ENCODE results near the gene PPP3CB.

Gene PPP3CB

DNA sequence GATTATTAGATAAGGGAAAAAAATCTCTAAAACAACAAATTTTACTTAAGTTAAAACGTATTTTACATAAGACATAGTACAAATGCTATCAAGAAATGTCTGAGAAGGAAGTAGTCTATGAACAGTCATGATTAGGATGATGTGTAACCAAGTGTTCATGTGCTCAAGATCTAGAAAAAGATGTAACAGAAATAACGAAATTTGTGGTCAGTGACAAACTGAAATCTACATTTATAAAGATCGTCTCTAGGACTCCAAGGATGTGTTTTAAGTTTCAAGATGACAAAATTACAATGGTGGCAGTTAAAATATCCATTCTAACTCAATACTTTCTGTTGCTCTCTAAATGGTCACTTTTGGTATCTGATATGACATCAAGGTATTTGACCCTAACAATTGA lies 17.2 kb downstream of the PPP3CB start:
- no peak for DNase-seq

- DNase-seq: no peak
These were observed 24.6 kb downstream of the PPP3CB start for GRCh38 chr10:73471226-73471625.

DNA sequence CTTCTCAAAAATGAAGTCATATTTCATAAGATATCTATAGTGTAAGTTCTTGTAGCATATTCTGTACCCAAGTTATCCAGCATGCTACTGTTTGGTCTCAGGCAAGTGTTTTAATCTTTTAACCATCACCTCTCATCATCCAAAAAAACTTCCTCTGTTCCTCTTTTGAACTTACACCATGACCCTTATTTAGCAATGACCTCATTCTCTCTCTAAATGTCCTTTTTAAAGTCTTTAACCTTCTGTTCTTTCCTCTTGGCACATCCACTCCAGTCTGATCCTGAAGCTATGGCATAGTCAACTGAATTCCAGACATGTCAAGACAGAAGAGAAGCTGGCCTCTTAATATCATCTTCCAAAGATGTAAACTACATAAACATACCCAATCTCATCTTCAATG lies 26.2 kb downstream of the PPP3CB start:
- DNase-seq: no peak

GRCh38 chr10:73467206-73467605 lies 28.6 kb downstream of the PPP3CB start:
- DNase-seq: no peak

DNA sequence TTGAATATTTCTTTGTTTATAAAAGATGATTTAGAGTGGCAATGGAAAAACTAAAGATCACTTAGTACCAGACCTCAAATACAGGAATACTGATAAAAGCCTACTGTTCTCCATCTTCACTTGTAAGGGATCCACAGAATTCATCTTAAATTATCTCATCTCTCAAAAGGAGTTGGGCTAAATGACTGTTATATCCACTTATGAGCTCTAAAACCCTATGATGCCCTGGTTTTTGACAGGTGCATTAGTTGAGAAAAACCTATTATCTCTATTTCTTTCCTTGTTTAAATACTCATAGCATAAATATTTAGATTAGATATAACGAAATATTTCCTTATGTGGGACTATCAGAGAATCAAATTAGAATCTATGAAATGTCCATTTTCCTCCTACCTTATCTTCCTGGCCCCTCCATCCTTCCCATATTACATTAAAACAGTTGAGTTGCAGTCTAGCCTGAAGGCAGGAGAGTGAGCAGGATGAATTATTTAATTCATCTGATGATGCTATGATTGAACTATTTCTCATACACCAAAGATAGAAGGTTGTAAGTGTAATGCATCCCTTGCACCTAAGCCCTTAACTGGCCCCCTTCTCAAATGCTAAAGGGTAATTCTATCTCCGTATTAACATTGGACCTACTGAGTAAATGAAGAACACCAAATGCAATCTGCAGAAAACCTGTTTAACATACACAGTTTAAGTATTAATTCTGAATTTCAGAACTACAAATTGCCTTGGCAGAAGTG lies 29.7 kb downstream of the PPP3CB start:
- DNase-seq: no peak

GRCh38 chr10:73460897-73461296 lies 34.9 kb downstream of the PPP3CB start:
- no peak for DNase-seq

GRCh38 chr10:73459683-73460314 lies 36.0 kb downstream of the PPP3CB start:
- no peak for DNase-seq

GRCh38 chr10:73456187-73456890 lies 39.5 kb downstream of the PPP3CB start:
- DNase-seq: no peak

- no peak for DNase-seq
These were observed 46.7 kb downstream of the PPP3CB start for GRCh38 chr10:73449113-73449512.

DNA sequence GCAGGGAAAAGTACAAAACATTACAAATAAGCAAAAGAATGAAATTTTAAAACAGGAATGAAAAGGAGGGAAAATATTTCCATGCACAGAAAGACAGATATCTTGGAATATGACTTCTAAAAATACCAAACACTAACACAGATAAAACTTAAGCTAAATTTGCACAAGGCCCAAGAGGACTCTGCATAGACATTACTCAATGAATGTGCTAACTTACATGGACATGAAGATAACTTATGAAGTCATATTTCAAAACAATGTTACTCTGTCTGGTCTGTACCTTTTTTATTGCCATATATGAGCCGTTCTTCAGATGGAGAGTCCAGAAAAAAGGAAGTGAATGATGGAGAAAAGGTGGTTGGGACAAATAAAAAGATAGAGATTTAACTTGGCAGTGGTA lies 47.4 kb downstream of the PPP3CB start:
- DNase-seq: no peak

GRCh38 chr10:73446926-73447325 lies 48.9 kb downstream of the PPP3CB start:
- no peak for DNase-seq

DNA sequence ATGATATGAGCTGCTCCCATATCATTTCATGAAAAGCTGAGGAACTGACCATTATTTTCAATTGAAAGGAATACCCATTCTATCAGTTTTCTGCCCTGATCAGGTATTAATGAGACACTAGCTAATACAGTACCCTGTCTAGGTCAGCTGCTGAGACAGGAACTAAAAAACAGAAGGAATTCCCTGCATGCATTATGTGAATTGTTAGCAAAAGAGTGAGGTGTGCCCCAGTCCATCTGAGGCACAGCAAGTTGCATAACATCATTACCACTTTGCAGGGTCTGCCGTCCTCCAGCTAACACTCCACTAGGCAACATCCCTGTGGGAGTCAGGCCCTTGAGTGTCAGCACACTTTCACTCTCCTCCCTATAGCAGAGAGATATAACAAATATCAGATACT lies 51.4 kb downstream of the PPP3CB start:
- DNase-seq: no peak

GRCh38 chr10:73439605-73440312 lies 56.1 kb downstream of the PPP3CB start:
- DNase-seq: no peak

- DNase-seq: no peak
These were observed 56.8 kb downstream of the PPP3CB start for GRCh38 chr10:73439055-73439454.

DNA sequence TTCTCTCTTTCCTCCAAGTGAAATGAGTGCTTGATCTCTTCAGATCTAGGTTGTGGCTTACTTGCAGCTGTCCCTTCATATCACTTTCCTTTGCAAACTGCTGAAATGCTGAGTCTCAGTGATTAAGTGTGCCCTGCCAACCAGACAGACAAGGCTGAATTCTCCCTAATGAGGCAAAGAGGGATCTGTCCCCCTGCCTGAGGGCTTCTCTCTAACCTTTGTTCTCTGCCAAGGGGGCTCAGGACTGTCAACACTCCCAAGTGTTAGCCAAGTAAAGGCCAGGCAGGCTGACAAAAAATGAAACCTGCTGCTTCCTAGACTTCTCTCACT lies 62.3 kb downstream of the PPP3CB start, which contains the start of gene MSS51:
TSS of gene MSS51 (minus strand) at position 24 of the 330 bp plus-strand sequence. CDS start 5,277 bp downstream, outside the sequence.
- DNase-seq: no peak

DNA sequence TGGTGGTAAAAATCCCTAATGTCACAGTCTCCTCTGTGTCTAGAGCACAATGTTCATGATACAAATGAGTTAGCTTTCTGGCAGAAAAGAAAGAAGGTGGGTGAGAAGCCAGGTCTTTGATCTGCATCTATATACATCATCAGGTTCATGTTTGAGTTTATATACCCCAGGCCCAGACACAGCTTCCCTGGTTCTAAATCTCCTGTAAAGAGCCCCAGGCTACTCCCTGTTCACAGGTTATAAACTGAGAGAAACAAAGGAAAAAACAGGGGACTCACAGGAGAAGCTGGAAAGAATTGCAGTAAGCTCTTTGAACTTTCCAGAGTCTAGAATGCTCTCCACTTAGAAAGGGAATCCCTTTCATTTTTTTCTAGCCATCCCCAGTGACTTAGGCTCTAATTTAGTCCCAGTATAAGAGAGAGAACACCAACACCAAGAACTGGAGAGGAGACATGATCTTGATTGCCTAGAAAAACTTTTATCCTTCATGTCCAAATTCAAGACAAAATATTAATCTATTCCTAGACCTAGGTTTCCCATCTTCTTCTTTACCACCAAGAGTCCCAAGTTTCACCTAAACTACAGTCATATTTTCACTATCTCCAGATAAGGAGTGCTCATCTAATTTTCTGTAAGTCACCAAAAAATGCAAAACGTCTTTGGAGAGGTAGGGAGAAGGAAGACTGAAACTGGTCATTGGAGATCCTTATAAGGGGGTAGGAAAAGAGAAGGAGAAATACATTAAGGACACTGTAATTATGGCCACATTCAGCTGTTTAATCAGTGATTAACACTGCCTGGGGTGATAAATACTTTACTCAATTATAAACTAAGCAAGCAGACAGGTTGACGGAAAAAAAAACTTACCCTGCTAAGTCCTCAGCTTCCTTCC lies 62.9 kb downstream of the PPP3CB start:
- no peak for DNase-seq

GRCh38 chr10:73426318-73426717 lies 69.5 kb downstream of the PPP3CB start:
- DNase-seq: no peak

- DNase-seq: no peak
These were observed 71.3 kb downstream of the PPP3CB start for GRCh38 chr10:73424478-73424877.

DNA sequence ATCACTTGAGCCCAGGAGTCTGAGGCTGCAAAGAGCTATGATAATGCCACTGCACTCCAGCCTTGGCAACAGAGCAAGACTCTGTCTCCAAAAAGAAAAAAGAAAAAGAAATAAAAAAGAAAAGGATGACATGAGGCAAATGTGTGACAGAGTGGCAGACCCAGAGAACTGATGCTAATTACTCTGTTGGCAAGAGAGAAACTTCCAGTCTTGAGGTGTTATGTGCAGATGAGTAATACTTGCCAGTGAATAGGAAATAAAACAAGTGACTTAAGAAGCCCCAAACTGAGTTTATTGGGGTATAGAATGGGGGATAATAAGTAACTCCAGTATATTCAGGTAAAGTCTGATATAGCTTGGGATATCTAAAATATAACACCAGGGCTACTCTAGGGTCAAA lies 72.5 kb downstream of the PPP3CB start:
- no peak for DNase-seq

GRCh38 chr10:73416571-73416970 lies 79.3 kb downstream of the PPP3CB start:
- DNase-seq: no peak

- no peak for DNase-seq
These were observed 81.4 kb downstream of the PPP3CB start for GRCh38 chr10:73414230-73414945.

All from stimulated activated CD4-positive, alpha-beta T cell treated with anti-CD3 and anti-CD28 coated beads, Interleukin-12 subunit alpha, Interleukin-12 subunit beta, amount 100 ng/mL, for 4 hours (primary cell).